Inflammatory macrophage treated with lipopolysaccharide for 4 hours (primary cell): ENCODE results near the gene ZNF622.
"Not testable (repeated sequence)": the region's sequence is repeated elsewhere in the genome, so short reads cannot be mapped to it uniquely, and the experiment has no call there.

Source experiments
- DNase-seq: peaks from one replicate; pipeline ENCODE4 v3.0.0-alpha.2; 2020

Gene ZNF622

DNA sequence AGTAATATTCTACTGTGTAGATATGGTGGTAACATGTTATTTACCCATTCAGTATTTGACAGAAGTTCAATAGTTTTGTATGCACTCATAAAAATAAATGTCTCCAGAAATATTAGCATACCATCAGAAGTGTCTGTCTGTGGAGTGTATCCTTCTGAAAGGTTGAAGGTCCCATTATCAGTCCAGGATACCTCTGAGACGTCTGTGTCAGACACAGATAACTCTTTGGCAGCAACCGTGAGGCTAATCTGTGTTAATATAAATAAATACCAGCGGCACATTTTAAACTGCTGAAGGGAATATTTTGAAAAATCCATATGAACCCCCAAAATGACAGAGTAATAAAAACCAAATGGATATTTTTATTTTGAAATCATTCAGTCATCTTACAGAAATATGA is 11.9 kb upstream of the ZNF622 start:
- no peak for DNase-seq

DNA sequence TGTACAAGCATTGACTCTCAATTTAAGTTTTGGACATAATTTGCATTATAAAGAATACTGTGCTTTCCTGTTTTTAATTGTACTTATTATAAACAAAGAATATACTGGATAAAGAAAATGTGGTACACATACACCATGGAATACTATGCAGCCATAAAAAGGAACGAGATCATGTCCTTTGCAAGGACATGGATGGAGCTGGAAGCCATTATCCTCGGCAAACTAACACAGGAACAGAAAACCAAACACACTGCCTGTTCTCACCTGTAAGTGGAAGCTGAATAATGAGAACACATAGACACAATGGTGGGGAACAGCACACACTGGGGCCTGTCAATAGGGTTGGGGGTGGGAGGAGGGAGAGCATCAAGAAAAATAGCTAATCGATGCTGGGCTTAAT is 10.8 kb upstream of the ZNF622 start:
- not testable (repeated sequence) for DNase-seq

DNA sequence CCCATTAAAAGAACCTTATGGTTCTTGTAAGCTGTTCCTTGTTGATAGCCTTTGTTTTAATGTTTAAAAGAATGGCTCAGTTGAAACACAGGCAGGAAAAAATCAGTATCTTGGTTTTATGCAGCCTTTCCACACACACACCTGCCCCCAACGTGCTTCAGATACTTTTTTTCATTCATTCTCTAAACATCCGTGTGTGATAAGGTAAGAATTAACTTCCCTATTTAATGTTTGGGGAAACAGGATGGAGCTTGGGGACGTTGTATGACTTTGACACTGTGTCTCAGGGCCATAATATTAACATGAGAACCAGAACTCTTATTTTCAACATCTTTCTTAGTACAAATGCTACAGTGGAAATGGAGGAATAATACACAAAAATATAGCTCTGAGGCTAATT is 5.8 kb upstream of the ZNF622 start:
- DNase-seq: no peak

DNA sequence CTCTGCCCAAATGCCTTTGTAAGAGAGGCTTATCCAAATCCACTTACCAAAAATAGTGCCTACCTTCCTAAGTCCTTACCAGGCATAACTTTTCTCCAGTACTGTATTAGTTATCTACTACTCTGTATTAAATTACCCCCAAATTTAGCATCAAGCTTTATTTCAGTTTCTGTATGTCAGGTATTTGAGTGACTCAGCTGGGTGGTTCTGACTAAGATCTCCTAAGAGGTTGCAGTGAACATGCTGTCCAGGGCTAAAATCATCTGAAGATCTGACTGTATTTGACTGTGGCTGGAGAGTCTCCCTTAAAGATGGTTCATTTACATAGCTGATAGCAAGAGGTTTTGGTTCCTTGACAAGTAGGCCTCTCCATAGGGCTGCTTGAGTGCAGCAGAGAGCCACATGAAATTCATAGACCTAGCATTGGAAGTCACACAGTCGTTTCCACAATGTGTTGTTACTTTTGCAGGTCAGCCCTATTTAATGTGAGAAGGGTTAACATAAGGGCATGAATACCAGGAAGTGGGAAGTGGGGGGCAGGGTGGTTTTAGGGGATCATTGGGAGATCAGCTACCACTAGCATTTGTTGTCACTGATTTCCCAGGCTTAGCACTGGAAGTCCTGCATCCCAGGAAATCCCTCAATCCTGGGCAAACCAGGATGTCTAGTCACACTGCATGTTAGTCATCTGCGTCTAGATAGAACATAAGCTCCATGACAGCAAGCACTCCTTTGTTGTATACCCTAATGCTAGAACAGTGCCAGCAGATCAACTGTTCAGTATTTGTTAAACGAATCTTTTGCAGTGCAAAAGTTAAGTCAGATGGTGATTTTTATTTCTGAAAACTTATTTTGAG is 2.0 kb upstream of the ZNF622 start:
- peak; percentile 38 for DNase-seq

DNA sequence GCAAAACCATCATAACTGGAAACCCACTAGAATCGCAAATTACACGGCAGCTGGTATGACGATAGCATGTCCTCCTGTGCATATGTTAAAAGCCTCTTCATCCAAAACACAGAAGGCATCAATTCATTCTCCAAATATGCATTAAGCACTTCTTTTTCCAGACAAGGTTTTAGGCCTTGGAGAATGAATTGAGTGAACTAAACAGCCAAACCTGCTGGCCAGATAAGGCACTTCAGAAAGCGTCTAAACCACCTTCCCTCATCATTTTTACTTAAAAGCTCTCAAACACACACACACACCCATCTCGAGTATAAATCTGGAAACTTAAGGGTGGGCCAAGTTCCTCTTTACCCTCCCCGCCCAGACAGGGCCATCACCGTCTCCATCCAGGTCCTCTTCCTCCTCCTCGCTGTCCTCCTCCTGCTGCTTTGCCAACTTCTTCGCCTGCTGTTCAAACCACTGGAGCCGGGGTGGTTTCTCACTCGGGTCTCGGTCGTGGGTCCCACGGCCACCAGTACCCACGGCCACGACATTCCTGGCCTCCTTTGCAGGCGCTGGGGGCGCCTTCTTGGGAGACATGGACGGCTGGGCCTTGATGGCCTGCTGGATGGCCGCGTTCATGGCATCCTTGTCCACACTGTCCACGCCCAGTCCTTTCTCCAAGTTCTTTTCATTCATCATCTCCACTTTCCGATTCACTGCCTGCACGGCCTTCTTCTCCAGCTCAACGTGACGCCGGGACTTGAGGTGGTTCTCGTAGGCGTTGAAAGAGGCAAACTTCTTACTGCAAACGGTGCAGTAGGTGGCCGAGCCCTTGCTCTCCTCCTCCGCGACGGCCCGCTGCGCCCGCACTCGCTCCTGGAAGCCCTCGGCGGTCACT is 696 bp downstream of the ZNF622 start:
- DNase-seq: peak; percentile 34

DNA sequence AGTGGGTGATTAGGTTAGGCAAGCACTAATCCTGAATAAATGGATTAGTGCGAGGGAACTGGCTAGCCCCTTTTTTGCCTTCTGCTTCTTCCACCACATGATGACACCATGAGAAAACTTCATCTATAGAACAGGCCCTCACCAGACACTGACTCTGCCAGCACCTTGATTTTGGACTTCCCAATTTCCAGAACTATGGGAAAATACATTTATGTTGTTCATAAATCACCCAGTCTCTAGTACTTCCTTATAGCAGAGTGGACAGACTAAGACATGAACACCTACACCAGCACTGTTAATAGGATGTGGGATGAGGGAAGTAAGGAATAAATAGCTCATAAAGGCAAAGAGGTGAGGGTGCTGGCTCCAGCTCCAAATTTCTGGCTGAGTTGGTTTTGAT is 1.4 kb downstream of the ZNF622 start:
- DNase-seq: peak; percentile 7

DNA sequence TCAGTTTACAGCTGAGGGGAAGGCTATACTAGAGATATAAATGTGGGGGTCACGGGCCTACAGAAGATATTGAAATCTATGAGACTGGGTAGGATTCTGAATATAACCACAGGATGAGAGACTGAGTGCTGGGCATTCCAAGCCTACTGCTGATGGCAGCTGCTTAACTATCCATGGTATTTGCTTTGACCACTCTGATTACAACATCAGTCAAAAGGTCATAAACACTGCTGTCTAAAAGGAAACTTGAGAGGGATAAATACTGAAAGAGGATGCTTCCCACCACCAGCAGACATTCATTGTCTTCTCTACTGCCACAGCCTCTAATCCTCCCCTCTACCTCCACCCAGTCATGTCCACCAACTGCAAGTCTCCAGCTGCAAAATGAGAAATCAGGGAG is 3.8 kb downstream of the ZNF622 start:
- DNase-seq: peak; percentile 24

DNA sequence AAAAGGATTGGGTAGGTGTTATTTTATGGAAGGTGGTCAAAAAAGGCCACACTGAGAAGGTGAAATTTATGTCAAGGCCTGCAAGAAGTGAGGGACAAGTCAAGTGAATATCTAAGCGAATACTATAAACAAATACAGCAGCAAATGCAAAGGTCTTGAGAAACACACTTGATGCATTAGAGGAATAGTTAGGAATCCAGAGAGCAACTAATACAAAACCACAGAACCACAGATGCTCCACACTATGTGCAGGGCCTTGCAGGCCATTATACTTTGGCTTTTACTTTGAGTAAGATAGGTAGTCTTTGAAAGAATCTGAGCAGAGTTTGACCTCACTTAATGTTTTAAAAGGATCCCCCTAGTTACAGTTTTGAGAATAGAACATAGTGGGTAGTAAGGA is 4.6 kb downstream of the ZNF622 start:
- DNase-seq: no peak

DNA sequence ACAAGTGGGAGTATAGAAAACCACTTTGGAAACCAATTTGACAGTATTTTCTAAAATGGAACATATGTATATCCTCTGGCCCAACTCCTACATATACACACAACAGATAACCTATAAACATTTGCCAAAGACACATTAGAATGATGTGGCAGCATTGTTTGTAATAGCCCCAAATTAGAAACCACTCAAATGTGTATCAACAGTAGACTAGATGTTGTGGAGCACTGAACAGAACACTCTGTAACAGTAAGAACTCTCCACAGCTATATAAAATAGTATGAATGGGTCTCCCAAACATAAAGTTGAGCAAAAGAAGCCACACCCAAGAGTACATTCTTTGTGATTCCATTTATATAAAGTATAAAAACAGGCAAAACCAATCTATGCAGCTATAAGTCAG is 6.1 kb downstream of the ZNF622 start:
- DNase-seq: no peak

DNA sequence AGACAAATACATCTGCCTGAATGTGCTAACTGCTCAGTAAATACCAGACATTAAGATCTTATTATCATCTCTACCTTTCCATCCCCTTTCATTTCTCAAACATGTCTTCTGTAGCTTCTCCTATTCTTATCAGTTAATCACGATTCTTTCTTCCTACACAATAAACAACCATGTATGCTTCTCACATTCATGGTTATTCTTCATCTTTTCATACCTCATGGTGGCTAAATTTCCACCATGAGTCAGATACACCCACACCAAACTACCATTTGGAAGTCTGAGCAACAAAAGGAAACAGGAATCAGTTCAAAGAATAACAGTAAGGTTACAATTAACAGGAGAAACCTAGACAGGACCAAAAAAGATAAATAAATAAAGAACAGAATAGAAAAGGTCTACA is 7.7 kb downstream of the ZNF622 start:
- peak; percentile 62 for DNase-seq

DNA sequence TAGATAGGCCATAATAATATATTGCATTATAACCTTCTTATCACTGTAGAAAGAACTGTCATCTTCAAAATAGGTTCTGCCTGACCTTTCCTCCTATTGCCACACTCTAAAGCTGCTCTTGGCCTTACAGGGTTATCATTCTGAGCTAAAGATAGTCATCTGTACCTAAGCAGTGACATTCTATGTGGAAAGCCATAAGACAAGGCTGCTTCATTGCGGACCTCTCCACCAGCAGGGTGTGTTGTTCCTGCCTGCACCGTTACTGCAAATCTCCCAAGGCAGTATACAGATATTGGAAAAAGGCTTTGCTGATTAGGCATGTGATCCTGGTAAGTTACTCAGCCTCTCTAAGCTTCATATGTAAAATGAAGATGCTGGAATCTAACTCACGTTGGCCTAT is 8.1 kb downstream of the ZNF622 start:
- DNase-seq: no peak

DNA sequence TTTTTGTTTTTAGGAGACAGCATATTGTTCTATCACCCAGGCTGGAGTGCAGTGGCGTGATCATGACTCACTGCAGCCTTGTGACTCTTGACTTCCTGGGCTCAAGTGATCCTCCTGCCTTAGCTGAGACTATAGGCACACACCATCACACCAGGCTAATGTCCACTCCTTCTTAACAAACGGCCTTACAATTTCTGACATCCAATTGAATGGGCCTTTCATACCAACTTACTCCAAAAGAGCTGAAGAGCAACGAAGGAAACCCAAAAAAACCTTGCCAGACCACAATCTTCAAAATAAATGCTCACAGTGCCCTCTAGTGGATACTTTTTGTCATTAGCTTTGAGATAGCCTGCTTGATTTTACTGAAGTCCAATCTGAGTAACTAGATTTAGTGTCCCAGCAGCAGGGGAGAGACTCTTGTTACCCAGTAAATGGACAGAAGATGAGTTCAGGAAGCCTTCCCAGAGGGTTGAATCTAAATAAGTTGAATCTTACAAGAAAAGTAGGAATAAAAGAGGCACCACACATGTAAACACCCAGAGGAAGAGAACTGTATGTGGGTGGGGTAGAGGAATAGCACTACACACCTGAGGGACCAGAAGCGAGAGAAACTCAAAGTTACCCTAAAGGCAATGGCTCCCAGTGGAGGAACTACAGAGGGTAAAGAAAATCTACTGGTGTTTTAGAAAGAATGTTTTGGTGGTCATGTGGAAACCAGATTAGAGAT is 9.3 kb downstream of the ZNF622 start:
- DNase-seq: peak; percentile 82

DNA sequence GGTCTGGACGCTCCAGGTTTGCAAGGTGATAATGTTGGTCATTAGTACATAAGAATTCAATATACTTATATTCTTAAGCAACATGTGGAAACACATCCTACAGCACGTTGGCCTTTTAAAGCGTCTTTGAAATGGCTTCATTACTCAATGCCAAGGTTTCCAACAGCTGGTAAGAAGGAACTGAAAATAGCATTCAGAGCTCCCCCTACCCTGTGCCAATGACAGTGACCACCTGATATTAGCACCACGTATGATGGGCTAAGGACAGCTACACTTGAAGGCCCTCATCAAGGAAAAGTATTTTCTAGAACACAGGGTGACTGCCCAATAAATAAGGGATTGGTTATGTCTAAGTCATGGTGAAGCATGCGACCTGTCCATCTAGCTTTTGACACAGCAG is 9.9 kb downstream of the ZNF622 start:
- DNase-seq: peak; percentile 86

DNA sequence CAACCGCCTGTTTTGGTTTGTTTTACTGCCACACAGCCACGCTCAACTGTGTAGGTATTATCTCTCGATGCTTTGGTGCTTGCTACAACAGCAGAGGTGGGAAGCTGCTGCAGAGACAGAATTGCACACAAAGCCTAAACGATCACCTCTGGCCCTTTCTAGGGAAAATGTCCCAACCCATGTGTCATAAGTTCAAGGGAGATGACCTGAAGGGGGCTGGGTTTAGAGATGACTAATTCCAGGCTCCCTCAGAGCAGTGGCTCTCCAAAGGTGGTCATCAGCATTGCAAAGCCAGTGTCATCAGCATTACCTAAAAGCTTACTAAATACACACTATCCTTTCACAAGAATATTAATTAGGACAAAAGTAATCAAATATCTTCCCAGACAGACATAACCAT is 10.9 kb downstream of the ZNF622 start:
- DNase-seq: peak; percentile 50

DNA sequence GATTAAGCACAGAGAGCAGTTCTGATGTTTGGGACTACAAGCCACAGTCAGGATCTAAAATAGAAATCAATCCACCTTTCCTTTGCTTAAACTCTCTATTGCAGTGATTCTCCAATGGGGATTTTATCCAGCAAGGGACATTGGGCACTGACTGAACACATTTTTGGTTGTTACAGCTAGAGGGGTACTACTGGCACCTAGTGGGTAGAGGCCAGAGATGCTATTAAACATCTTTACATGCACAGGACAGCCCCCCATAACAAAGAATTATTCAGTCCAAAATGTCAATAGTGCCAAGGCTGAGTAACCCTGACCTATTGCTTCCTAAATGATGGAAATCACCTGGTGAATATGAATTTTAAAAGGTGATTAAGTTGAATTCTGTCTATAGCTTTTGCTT is 12.0 kb downstream of the ZNF622 start:
- DNase-seq: no peak

DNA sequence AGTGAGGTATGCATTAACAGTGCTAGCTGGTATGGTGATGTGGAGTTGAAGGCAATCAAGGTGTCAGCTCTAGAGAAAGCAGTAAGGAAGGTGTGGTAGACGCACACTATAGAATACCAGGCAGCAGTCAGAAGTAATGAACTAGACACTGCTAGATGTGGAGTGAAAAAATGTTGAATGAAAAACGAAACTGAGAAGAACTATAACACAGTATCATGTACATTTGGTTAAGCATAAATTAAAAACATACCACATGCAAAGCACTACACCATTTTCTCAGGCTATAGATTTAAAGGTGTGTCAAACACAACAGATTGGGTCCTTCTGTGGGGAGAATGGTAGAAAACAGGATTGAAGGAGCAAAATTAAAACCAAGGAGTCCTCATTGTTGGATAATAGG is 15.4 kb downstream of the ZNF622 start:
- DNase-seq: no peak

DNA sequence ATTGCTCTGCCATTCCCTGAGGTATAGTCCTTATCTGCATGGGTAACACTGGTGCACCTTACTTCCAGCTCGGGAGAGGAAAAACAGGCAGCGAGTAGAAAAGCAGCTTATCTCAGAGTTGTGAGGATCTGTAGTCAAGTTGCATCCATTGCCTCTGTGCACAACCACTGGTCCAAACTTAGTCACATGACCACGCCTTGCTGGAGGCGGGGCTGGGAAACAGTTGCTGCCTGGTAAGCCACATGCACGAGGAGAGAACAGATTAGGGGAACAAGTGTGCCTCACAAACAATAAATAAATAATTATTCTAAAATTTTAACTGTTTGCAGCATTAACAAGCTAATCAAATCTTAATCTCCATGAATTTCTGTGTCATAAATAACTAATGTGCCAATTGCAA is 18.6 kb downstream of the ZNF622 start:
- no peak for DNase-seq

DNA sequence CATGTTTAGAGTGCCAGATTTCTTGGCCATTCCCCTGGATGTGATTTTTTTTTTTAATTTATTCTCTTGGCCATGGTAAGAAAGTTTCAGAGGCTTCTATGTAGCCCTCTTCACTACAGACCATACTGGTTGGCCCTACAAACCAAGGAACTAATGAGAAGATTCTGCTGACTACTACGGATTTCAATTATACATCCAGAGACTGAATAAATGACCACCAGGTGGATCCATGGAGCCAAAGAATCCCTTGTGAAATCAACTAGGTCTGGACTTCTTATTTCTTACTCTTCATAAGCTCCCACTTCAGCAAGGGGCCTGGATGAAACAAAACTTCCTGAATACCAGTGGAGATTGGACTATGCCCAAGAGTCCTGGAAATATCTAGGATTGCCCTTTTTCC is 27.6 kb downstream of the ZNF622 start:
- no peak for DNase-seq

DNA sequence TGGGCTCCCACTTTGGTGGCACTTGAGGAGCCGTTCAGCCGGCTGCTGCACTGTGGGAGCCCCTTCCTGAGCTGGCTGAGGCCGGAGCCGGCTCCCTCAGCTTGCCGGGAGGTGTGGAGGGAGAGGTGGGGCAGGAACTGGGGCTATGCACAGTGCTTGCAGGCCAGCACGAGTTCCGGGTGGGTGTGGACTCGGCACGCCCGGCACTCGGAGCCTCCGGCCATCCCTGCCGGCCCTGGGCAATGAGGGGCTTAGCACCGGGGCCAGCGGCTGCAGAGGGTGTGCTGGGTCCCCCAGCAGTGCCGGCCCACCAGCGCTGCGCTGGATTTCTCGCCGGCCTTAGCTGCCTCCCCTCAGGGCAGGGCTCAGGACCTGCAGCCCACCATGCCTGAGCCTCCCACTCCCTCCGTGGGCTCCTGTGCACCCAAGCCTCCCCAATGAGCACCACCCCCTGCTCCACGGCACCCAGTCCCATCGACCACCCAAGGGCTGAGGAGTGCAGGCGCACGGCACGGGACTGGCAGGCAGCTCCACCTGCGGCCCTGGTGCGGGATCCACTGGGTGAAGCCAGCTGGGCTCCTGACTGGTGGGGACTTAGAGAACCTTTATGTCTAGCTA is 29.4 kb downstream of the ZNF622 start:
- DNase-seq: not testable (repeated sequence)

DNA sequence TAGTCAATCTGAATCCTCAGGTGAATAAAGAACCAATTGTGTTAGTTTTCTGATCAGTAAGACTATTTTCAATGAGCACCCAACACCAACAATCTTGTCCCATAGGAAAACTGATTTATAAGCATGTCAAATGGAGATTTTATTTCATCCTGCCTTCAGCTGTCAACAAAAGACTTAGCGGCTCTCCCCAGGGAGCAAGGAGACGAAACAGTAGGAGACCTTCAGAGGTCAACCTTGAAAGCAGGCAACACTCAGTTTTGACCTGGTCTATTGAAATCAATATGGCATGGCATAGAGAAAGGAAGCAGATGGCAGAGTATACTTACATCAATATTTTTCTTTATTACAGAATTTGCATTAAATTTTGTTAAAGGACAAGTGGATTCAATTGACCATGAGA is 34.1 kb downstream of the ZNF622 start:
- no peak for DNase-seq

DNA sequence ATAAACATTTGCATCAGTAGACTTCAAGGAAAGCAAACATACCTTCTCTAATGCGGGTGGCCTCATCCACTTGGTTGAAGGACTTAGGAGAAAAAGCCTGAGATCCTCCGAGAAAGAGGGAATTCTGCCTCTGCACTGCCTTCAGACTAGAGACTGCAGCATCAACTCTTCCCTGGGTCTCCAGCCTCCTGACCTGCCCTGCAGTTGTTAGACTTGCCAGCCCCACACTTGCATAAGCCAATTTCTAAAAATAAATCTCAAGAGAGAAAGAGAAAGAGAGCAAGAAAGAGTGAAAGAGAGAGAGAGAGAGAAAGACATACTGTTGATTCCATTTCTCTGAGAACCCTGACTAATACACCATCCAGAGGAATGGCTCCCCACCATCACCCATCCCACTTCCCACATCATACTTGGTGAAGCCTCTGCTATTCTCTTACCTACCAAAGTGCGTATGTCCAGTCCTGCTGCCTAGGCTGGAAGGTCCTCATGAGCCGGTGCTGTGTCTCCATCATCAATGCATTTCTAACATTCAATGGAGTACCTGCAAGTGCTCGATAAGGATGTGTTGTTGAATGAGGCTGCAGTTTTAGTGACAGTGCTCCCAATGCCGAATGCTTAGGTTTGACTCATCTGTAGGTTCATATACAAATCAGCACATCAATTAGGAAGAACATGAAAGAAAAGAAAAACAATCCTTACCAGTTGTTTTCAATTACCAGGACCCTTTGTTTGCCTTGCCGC is 35.1 kb downstream of the ZNF622 start:
- no peak for DNase-seq

DNA sequence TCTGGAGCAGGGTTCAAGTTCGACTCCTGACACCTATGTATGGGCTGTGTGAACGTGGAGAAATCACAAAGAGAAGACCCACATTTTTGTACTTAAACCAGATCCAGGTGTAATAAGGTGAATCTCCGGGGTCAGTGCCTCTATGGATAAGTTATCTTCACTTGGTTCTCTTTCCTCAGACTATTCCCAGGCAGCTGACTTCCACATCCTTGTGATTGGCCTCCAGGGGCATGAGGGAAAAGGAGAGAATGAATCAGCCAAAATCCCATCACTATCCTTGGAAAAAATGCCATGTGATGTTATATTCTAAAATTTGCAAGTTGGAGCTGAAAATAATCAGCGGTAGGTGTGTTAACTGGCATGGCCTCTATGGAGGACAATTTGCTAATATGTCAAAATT is 37.2 kb downstream of the ZNF622 start:
- no peak for DNase-seq
